Measurements from ENCODE around the gene ACADM. TPM values are rescaled to one million over a fixed set of nuclear protein-coding genes. Genes with fewer than 3 reads are reported as not detected.

The ACADM gene
- total RNA-seq, 1 experiment from 2014 or later: 48.7 TPM

DNA sequence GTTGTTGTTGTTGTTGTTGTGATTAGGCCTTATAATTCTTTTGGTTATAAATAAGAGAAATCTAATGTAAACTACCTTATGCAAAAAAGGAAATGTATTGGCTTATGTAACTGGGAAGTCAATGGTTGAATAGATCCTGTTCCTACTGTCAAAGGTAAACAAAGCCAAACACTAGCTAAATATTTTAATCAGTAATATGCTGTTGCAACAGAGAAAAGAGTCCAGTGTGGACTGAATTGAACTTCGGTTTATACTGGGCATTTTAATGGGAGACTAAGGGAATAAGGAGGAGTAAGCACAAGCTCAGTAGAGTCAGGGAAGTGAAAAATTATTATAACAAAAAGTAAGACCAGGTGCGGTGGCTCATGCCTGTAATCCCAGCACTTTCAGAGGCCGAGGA lies 87.6 kb downstream of the ACADM start:
- Histone ChIP-seq H3K9ac (ENCODE audit: low read length) (no peak overlapping the region), H3K4me2 (ENCODE audit: low read length) (no peak overlapping the region), H3K27ac (ENCODE audit: low read depth, low read length) (no peak overlapping the region), H4K20me1 (ENCODE audit: insufficient read depth) (no peaks in the 10 kb centered on the region), H3K9me3 (ENCODE audit: control insufficient read depth in 1 of 2, insufficient read depth in 1 of 2, low read depth in 1 of 2, low read length in 2 of 2) (no peaks in the 10 kb centered on the region), H3K4me1 (ENCODE audit: control insufficient read depth in 1 of 2, insufficient read depth in 2 of 2, low read length in 2 of 2) (no peaks in the 10 kb centered on the region), H3K79me2 (ENCODE audit: insufficient read depth, low read length) (no peaks in the 10 kb centered on the region), H3K36me3 (ENCODE audit: control insufficient read depth in 1 of 2, insufficient read depth in 2 of 2, low read length in 2 of 2) (no peaks in the 10 kb centered on the region), H3K27me3 (ENCODE audit: insufficient read depth, low read length) (no peaks in the 10 kb centered on the region), H3K4me3 (replicated peaks in 1 of 2; ENCODE audit: low read depth in 1 of 2, low read length in 2 of 2) (no peak overlapping the region), H2AFZ (ENCODE audit: low read depth, low read length, poor library complexity, severe bottlenecking) (no peak overlapping the region), H3K9me2 (ENCODE audit: insufficient read depth) (no peaks in the 10 kb centered on the region)
- ChIA-PET POLR2A (no interaction called here), RAD21 (ENCODE audit: low non-redundant PET in 1 of 2, low total read pairs in 2 of 2, uncharacterized antibody in 2 of 2, unreplicated experiment in 2 of 2) (no interaction called here), CTCF (no interaction called here)
- BruUV-seq (replicated peaks): no TSS peak
- no peak for DNase-seq (ENCODE audit: low read depth, low spot score)
- no peak for TF ChIP-seq ATF3 (IDR thresholded peaks at IDR 0.05)
- no peak for TF ChIP-seq CBX3 (IDR thresholded peaks at IDR 0.05; ENCODE audit: low read depth)
- no peak for TF ChIP-seq TCF7L2 (IDR thresholded peaks at IDR 0.05; ENCODE audit: borderline replicate concordance, extremely low read depth, insufficient read depth, insufficient read length)
- TF ChIP-seq ZFX (IDR thresholded peaks at IDR 0.05): no peak
- TF ChIP-seq POLR2A (IDR thresholded peaks at IDR 0.05; ENCODE audit: borderline replicate concordance, extremely low read depth, insufficient read depth, insufficient read length): no peak
- TF ChIP-seq, protein P1, sequence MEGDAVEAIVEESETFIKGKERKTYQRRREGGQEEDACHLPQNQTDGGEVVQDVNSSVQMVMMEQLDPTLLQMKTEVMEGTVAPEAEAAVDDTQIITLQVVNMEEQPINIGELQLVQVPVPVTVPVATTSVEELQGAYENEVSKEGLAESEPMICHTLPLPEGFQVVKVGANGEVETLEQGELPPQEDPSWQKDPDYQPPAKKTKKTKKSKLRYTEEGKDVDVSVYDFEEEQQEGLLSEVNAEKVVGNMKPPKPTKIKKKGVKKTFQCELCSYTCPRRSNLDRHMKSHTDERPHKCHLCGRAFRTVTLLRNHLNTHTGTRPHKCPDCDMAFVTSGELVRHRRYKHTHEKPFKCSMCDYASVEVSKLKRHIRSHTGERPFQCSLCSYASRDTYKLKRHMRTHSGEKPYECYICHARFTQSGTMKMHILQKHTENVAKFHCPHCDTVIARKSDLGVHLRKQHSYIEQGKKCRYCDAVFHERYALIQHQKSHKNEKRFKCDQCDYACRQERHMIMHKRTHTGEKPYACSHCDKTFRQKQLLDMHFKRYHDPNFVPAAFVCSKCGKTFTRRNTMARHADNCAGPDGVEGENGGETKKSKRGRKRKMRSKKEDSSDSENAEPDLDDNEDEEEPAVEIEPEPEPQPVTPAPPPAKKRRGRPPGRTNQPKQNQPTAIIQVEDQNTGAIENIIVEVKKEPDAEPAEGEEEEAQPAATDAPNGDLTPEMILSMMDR (IDR thresholded peaks at IDR 0.05 in 2 of 3, conservative IDR thresholded peaks at IDR 0.05 in 1 of 3; ENCODE audit: borderline replicate concordance in 1 of 3, insufficient read depth in 1 of 3, low read depth in 2 of 3, low read length in 2 of 3): no peak
- no peak for TF ChIP-seq RAD21 (IDR thresholded peaks at IDR 0.05; ENCODE audit: low read depth)
- no peak for TF ChIP-seq FOSL1 (IDR thresholded peaks at IDR 0.05; ENCODE audit: low read depth)
- no peak for TF ChIP-seq SP1 (IDR thresholded peaks at IDR 0.05; ENCODE audit: low read depth)
- no peak for TF ChIP-seq ZNF274 (IDR thresholded peaks at IDR 0.05; ENCODE audit: low read depth, low read length)
- TF ChIP-seq JUND (IDR thresholded peaks at IDR 0.05): no peak
- TF ChIP-seq, protein P2, sequence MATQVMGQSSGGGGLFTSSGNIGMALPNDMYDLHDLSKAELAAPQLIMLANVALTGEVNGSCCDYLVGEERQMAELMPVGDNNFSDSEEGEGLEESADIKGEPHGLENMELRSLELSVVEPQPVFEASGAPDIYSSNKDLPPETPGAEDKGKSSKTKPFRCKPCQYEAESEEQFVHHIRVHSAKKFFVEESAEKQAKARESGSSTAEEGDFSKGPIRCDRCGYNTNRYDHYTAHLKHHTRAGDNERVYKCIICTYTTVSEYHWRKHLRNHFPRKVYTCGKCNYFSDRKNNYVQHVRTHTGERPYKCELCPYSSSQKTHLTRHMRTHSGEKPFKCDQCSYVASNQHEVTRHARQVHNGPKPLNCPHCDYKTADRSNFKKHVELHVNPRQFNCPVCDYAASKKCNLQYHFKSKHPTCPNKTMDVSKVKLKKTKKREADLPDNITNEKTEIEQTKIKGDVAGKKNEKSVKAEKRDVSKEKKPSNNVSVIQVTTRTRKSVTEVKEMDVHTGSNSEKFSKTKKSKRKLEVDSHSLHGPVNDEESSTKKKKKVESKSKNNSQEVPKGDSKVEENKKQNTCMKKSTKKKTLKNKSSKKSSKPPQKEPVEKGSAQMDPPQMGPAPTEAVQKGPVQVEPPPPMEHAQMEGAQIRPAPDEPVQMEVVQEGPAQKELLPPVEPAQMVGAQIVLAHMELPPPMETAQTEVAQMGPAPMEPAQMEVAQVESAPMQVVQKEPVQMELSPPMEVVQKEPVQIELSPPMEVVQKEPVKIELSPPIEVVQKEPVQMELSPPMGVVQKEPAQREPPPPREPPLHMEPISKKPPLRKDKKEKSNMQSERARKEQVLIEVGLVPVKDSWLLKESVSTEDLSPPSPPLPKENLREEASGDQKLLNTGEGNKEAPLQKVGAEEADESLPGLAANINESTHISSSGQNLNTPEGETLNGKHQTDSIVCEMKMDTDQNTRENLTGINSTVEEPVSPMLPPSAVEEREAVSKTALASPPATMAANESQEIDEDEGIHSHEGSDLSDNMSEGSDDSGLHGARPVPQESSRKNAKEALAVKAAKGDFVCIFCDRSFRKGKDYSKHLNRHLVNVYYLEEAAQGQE (IDR thresholded peaks at IDR 0.05; ENCODE audit: low read depth): no peak
- TF ChIP-seq MAX (IDR thresholded peaks at IDR 0.05): no peak
- TF ChIP-seq EGR1 (IDR thresholded peaks at IDR 0.05; ENCODE audit: low read depth): no peak
- TF ChIP-seq EZH2phosphoT487 (IDR thresholded peaks at IDR 0.05; ENCODE audit: borderline replicate concordance): no peak
- no peak for TF ChIP-seq SIN3A (IDR thresholded peaks at IDR 0.05; ENCODE audit: low read depth)
- ATAC-seq: no peak
- intact Hi-C loops (cut with micrococcal nuclease): no loop called here

All from HCT116 (cell line).